ENCODE results near the gene HECTD3. TPM values are rescaled to one million over a fixed set of nuclear protein-coding genes. Genes with fewer than 3 reads are reported as not detected.
A peak's percentile ranks its signal among the peaks of the same experiment; 100 is the strongest.

The HECTD3 gene
- total and polyA plus RNA-seq, 9 of the 15 experiments (the other 6 are each of a cell fraction or from before 2014, with no cell fraction given), result 6.3 to 50.8 (median 18.9) TPM

DNA sequence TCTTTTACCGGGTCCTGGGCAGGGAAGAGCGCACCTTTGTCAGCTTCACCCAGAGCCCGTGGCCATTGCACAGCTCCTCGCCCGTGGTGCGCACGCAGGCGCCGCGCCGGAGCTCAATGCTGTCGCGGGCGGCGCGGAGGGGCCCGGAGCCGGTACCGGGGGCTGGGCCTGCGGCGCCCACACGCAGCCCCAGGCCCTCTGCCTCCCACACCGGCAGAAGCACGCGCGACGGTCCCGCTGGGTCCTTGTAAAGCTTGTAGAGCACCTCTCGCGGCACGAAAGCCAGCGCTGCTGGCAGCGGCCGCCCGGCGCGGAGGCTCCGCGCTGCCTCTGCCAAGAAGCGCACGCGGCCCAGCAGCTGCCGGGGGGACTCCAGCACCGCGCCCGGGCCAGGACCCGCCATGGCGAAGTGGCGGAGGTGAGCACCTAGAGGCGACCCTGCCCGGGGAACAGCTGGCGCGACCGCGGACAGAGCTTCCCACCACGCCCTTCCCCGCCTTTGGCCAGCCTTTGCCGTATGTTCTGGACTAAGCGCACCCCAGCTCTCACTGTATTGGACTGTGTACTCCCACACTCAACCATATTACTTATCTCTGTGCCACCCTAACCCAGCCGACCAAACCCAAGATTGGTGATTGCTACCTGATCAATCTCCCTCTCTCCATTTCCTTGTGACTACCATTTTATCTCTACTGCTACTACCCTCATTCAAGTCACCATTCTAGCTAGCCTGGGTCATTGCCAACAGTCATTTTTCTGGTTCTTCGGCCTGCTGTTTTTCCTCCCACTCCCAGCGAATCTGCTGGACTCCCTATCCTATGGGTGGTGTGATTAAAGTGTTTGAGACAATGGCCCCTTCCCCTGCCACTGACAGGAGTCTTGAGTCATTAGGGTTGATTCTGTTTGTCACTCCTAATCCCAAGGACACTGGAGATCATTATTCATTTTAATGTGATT is at the start of gene HECTD3 (continued):
- TF ChIP-seq, protein P1, sequence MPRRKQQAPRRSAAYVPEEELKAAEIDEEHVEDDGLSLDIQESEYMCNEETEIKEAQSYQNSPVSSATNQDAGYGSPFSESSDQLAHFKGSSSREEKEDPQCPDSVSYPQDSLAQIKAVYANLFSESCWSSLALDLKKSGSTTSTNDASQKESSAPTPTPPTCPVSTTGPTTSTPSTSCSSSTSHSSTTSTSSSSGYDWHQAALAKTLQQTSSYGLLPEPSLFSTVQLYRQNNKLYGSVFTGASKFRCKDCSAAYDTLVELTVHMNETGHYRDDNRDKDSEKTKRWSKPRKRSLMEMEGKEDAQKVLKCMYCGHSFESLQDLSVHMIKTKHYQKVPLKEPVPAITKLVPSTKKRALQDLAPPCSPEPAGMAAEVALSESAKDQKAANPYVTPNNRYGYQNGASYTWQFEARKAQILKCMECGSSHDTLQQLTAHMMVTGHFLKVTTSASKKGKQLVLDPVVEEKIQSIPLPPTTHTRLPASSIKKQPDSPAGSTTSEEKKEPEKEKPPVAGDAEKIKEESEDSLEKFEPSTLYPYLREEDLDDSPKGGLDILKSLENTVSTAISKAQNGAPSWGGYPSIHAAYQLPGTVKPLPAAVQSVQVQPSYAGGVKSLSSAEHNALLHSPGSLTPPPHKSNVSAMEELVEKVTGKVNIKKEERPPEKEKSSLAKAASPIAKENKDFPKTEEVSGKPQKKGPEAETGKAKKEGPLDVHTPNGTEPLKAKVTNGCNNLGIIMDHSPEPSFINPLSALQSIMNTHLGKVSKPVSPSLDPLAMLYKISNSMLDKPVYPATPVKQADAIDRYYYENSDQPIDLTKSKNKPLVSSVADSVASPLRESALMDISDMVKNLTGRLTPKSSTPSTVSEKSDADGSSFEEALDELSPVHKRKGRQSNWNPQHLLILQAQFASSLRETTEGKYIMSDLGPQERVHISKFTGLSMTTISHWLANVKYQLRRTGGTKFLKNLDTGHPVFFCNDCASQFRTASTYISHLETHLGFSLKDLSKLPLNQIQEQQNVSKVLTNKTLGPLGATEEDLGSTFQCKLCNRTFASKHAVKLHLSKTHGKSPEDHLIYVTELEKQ (CRISPR knock-in tag; IDR thresholded peaks at IDR 0.05), result no peak
- TF ChIP-seq, protein P2, sequence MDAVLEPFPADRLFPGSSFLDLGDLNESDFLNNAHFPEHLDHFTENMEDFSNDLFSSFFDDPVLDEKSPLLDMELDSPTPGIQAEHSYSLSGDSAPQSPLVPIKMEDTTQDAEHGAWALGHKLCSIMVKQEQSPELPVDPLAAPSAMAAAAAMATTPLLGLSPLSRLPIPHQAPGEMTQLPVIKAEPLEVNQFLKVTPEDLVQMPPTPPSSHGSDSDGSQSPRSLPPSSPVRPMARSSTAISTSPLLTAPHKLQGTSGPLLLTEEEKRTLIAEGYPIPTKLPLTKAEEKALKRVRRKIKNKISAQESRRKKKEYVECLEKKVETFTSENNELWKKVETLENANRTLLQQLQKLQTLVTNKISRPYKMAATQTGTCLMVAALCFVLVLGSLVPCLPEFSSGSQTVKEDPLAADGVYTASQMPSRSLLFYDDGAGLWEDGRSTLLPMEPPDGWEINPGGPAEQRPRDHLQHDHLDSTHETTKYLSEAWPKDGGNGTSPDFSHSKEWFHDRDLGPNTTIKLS (IDR thresholded peaks at IDR 0.05; ENCODE audit: borderline replicate concordance, low read depth), result no peak; the same call in 1 of the 2 replicates
- TF ChIP-seq EGR1 (conservative IDR thresholded peaks at IDR 0.05) (peak; percentile 64; the same call in 1 of the 2 replicates), ZNF436 (CRISPR knock-in tag; IDR thresholded peaks at IDR 0.05) (no peak), BDP1 (IDR thresholded peaks at IDR 0.05; ENCODE audit: insufficient read depth, insufficient read length) (no peak), DIDO1 (tag; IDR thresholded peaks at IDR 0.05; ENCODE audit: low read depth) (no peak), POLR2AphosphoS5 (IDR thresholded peaks at IDR 0.05; ENCODE audit: control insufficient read depth, insufficient read depth, low read depth, low read length) (no peak), L3MBTL2 (IDR thresholded peaks at IDR 0.05) (peak; percentile 39; the same call in 1 of the 2 replicates), MAZ (CRISPR knock-in tag; conservative IDR thresholded peaks at IDR 0.05 in 1 of 2, IDR thresholded peaks at IDR 0.05 in 1 of 2) (peak in 1 of 2 experiments; percentile 72; a peak in 1 of 4 replicates), STAT5B (CRISPR knock-in tag; IDR thresholded peaks at IDR 0.05) (no peak), ZNF239 (CRISPR knock-in tag; IDR thresholded peaks at IDR 0.05) (no peak), FOSL1 (tag; conservative IDR thresholded peaks at IDR 0.05) (no peak), PTBP1 (IDR thresholded peaks at IDR 0.05; ENCODE audit: low read depth, low read length) (no peak), HMG20B (CRISPR knock-in tag; IDR thresholded peaks at IDR 0.05) (no peak)
- TF ChIP-seq, protein P3, sequence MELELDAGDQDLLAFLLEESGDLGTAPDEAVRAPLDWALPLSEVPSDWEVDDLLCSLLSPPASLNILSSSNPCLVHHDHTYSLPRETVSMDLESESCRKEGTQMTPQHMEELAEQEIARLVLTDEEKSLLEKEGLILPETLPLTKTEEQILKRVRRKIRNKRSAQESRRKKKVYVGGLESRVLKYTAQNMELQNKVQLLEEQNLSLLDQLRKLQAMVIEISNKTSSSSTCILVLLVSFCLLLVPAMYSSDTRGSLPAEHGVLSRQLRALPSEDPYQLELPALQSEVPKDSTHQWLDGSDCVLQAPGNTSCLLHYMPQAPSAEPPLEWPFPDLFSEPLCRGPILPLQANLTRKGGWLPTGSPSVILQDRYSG (tag; conservative IDR thresholded peaks at IDR 0.05; ENCODE audit: low read depth), result 0 out of 2 replicates have a peak, but pooled peaks have one; percentile 29
- TF ChIP-seq, protein P4, sequence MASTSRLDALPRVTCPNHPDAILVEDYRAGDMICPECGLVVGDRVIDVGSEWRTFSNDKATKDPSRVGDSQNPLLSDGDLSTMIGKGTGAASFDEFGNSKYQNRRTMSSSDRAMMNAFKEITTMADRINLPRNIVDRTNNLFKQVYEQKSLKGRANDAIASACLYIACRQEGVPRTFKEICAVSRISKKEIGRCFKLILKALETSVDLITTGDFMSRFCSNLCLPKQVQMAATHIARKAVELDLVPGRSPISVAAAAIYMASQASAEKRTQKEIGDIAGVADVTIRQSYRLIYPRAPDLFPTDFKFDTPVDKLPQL (IDR thresholded peaks at IDR 0.05; ENCODE audit: extremely low read depth, insufficient read length), result no peak
- TF ChIP-seq, protein P5, sequence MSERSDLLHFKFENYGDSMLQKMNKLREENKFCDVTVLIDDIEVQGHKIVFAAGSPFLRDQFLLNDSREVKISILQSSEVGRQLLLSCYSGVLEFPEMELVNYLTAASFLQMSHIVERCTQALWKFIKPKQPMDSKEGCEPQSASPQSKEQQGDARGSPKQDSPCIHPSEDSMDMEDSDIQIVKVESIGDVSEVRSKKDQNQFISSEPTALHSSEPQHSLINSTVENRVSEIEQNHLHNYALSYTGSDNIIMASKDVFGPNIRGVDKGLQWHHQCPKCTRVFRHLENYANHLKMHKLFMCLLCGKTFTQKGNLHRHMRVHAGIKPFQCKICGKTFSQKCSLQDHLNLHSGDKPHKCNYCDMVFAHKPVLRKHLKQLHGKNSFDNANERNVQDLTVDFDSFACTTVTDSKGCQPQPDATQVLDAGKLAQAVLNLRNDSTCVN (CRISPR knock-in tag; IDR thresholded peaks at IDR 0.05), result 0 out of 2 replicates have a peak, but pooled peaks have one; percentile 55
